ENCODE results near the gene AP2A2.

DNA sequence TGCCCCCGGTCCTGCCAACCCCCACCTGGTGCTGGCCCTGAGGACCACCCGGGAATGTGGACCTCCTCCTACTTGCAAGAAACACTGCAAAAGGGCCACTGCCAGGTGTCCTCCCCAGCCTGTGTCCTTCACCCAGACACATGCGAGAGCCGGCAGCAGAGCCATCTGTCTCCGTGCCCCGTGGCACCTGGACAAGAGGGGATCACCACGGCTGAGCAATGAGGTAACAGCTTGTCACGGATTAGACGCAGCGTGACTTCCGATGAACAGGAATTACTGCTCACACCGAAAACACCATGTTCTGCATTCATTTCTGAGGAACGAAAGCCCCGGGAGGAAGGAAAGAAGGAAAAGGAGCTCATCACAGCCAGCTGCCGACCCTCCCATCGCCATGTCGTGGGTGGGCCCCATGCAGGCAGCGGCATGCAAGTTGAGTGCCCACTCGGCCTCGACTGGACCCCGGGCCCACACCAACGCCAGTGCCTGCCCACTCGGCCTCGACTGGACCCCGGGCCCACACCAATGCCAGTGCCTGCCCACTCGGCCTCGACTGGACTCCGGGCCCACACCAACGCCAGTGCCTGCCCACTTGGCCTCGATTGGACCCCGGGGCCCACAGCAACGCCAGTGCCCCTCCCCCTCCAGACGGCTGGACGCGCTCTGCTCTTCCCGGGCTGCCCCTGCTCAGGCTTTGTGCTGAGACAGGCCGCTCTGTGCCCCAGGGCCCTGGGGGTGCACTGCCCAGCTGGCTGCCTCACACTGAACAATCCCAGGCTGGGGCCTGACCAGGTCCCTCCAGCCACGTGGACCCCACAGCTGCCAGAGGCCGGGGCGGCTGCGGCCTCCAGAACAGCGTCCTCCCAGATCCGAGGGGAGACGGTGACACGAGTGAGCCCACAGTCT lies 37.1 kb upstream of the AP2A2 start:
- TF ChIP-seq POLR2A (IDR thresholded peaks at IDR 0.05) = no peak
- TF ChIP-seq, protein P1, sequence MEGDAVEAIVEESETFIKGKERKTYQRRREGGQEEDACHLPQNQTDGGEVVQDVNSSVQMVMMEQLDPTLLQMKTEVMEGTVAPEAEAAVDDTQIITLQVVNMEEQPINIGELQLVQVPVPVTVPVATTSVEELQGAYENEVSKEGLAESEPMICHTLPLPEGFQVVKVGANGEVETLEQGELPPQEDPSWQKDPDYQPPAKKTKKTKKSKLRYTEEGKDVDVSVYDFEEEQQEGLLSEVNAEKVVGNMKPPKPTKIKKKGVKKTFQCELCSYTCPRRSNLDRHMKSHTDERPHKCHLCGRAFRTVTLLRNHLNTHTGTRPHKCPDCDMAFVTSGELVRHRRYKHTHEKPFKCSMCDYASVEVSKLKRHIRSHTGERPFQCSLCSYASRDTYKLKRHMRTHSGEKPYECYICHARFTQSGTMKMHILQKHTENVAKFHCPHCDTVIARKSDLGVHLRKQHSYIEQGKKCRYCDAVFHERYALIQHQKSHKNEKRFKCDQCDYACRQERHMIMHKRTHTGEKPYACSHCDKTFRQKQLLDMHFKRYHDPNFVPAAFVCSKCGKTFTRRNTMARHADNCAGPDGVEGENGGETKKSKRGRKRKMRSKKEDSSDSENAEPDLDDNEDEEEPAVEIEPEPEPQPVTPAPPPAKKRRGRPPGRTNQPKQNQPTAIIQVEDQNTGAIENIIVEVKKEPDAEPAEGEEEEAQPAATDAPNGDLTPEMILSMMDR (IDR thresholded peaks at IDR 0.05) = no peak
